IMR-90 (cell line): ENCODE measurements around the gene SYN1. TPM values are rescaled to one million over a fixed set of nuclear protein-coding genes. Genes with fewer than 3 reads are reported as not detected.

ENCODE experiments used
- ATAC-seq: fragments of 200-7000 bp; cut with Tn5 transposase; 2 replicates; pipeline ENCODE4 v1.9.1; 2020; ENCODE audit warnings: low read depth, mild to moderate bottlenecking, moderate library complexity
- BruUV-seq: library from RNA; stranded (reverse); fragments of 400-500 nt; replicated peaks from 2 replicates; lab custom pipeline; 2021; lab: Mats Ljungman, UMichigan
- CTCF ChIA-PET: fragments of 300-600 bp; formaldehyde crosslinking; extraction: SDS; loops from one replicate; lab custom pipeline; 2021; ENCODE audit warnings: antibody characterized with exemption; lab: Yijun Ruan, JAX
- POLR2A ChIA-PET: fragments of 300-600 bp; sonication (Branson Sonifier 250); formaldehyde crosslinking; loops from one replicate; lab custom pipeline; 2022; ENCODE audit warnings: antibody characterized with exemption; ENCODE audit not compliant: unreplicated experiment; lab: Charles Lee
- DNase-seq: peaks from one replicate; pipeline ENCODE4 v3.0.0; 2013
- H2AFZ ChIP-seq: replicated peaks from 2 replicates; pipeline ENCODE3; 2013; ENCODE audit warnings: low read length, mild to moderate bottlenecking; ENCODE audit not compliant: poor library complexity
- H2AK5ac ChIP-seq: 2 replicates; pipeline ENCODE4 v1.6.1; 2013; ENCODE audit warnings: low read depth, low read length, inconsistent platforms
- H2AK9ac ChIP-seq: replicated peaks from 2 replicates; pipeline ENCODE3; 2013; ENCODE audit warnings: mild to moderate bottlenecking, low read depth, low read length, moderate library complexity; ENCODE audit not compliant: poor library complexity
- H2BK120ac ChIP-seq: 2 replicates; pipeline ENCODE4 v1.6.1; 2013; ENCODE audit warnings: low read depth, low read length, inconsistent platforms
- H2BK15ac ChIP-seq: 3 replicates; pipeline ENCODE4 v1.6.1; 2013; ENCODE audit warnings: low read depth, low read length, inconsistent platforms
- H2BK20ac ChIP-seq: 2 replicates; pipeline ENCODE4 v1.6.1; 2013; ENCODE audit warnings: low read depth, mild to moderate bottlenecking, inconsistent platforms, low read length, moderate library complexity
- H2BK5ac ChIP-seq: 2 replicates; pipeline ENCODE4 v1.6.1; 2013; ENCODE audit warnings: mild to moderate bottlenecking, low read depth, low read length, inconsistent platforms; ENCODE audit not compliant: poor library complexity, severe bottlenecking
- H3K14ac ChIP-seq: replicated peaks from 2 replicates; pipeline ENCODE4 v1.6.1; 2013; ENCODE audit warnings: low read depth, low read length, inconsistent platforms
- H3K18ac ChIP-seq: 2 replicates; pipeline ENCODE4 v1.6.1; 2013; ENCODE audit warnings: low read depth, low read length, control low read depth
- H3K23ac ChIP-seq: 2 replicates; pipeline ENCODE4 v1.6.1; 2013; ENCODE audit warnings: low read depth, low read length, inconsistent platforms
- H3K27ac ChIP-seq: 2 replicates; pipeline ENCODE4 v1.5.1; 2013; ENCODE audit warnings: mild to moderate bottlenecking, control low read depth, low read length; ENCODE audit not compliant: insufficient read depth
- H3K27me3 ChIP-seq: 2 replicates; pipeline ENCODE4 v1.6.1; 2013; ENCODE audit warnings: low read length; ENCODE audit not compliant: control insufficient read depth, insufficient read depth
- H3K36me3 ChIP-seq: 2 replicates; pipeline ENCODE4 v1.6.1; 2013; ENCODE audit warnings: low read length, mixed read lengths; ENCODE audit not compliant: control insufficient read depth, insufficient read depth
- H3K4ac ChIP-seq: 2 replicates; pipeline ENCODE4 v1.6.1; 2013; ENCODE audit warnings: low read depth, low read length, inconsistent platforms
- H3K4me1 ChIP-seq: 2 replicates; pipeline ENCODE4 v1.6.1; 2013; ENCODE audit warnings: low read length, mixed read lengths; ENCODE audit not compliant: control insufficient read depth, insufficient read depth
- H3K4me2 ChIP-seq: 2 replicates; pipeline ENCODE4 v1.6.1; 2013; ENCODE audit warnings: low read depth, mild to moderate bottlenecking, control low read depth, low read length, moderate library complexity
- H3K4me3 ChIP-seq: 2 replicates; pipeline ENCODE4 v1.5.1; 2013; ENCODE audit warnings: low read depth, mild to moderate bottlenecking, control low read depth, low read length, moderate library complexity; ENCODE audit not compliant: insufficient read depth
- H3K56ac ChIP-seq: 2 replicates; pipeline ENCODE4 v1.6.1; 2013; ENCODE audit warnings: low read length, inconsistent platforms; ENCODE audit not compliant: insufficient read depth; ENCODE audit errors: extremely low read depth
- H3K79me1 ChIP-seq, 2 experiments: 2 replicates each; pipeline ENCODE4 v1.6.1; 2013; ENCODE audit warnings: low read length in 2 of 2, inconsistent platforms in 1 of 2, low read depth in 1 of 2
- H3K9ac ChIP-seq: 2 replicates; pipeline ENCODE4 v1.6.1; 2013; ENCODE audit warnings: low read depth, low read length, control low read depth
- H3K9me1 ChIP-seq: 2 replicates; pipeline ENCODE4 v1.6.1; 2013; ENCODE audit warnings: low read length, inconsistent platforms; ENCODE audit not compliant: insufficient read depth
- H3K9me3 ChIP-seq: 2 replicates; pipeline ENCODE4 v1.6.1; 2013; ENCODE audit warnings: low read length; ENCODE audit not compliant: control insufficient read depth, insufficient read depth
- H4K20me1 ChIP-seq: 2 replicates; pipeline ENCODE4 v1.6.1; 2013; ENCODE audit warnings: low read length, inconsistent platforms; ENCODE audit not compliant: insufficient read depth
- H4K5ac ChIP-seq: 2 replicates; pipeline ENCODE4 v1.6.1; 2013; ENCODE audit warnings: mild to moderate bottlenecking, low read depth, low read length, control low read depth
- H4K8ac ChIP-seq, 2 experiments: 2 replicates each; pipeline ENCODE4 v1.6.1; 2013; ENCODE audit warnings: low read depth in 2 of 2, low read length in 2 of 2, control low read depth in 1 of 2, inconsistent platforms in 1 of 2
- H4K91ac ChIP-seq: 2 replicates; pipeline ENCODE4 v1.6.1; 2013; ENCODE audit warnings: low read depth, low read length, inconsistent platforms; ENCODE audit not compliant: insufficient read depth
- CEBPB ChIP-seq: IDR thresholded peaks from 2 replicates; pipeline ENCODE4 v1.6.1; 2012; ENCODE audit warnings: low read depth, low read length, improper control_type of control experiment
- CTCF ChIP-seq: conservative IDR thresholded peaks from 2 replicates; pipeline ENCODE4 v1.5.1; 2012; ENCODE audit warnings: mild to moderate bottlenecking, low read depth, low read length, improper control_type of control experiment
- FOS ChIP-seq: fragments of 150-350 bp; IDR thresholded peaks from 2 replicates; pipeline ENCODE4 v1.6.1; 2016; ENCODE audit warnings: low read depth, low read length
- POLR2A ChIP-seq: IDR thresholded peaks from 2 replicates; pipeline ENCODE4 v1.6.1; 2012; ENCODE audit warnings: mild to moderate bottlenecking, low read depth, low read length
- RAD21 ChIP-seq: IDR thresholded peaks from 2 replicates; pipeline ENCODE4 v1.6.1; 2012; ENCODE audit warnings: low read length, improper control_type of control experiment
- RCOR1 ChIP-seq: IDR thresholded peaks from 2 replicates; pipeline ENCODE4 v1.6.1; 2012; ENCODE audit warnings: mild to moderate bottlenecking, low read length, improper control_type of control experiment; ENCODE audit not compliant: insufficient replicate concordance
- SMC3 ChIP-seq: fragments of 150-350 bp; IDR thresholded peaks from 2 replicates; pipeline ENCODE4 v1.6.1; 2016; ENCODE audit warnings: low read depth, mild to moderate bottlenecking, antibody characterized with exemption, low read length, moderate library complexity
- WGBS, 2 experiments: methylation state at CpG; one replicate each; pipeline versions ENCODE4 v1.1.5 to v1.1.7; 2013; ENCODE audit warnings: missing lambda C conversion rate in 2 of 2; ENCODE audit not compliant: insufficient read length in 1 of 2; ENCODE audit errors: extremely low coverage in 2 of 2; 5-methylcytosine and 5-hydroxymethylcytosine counted together
- dilution Hi-C: fragments of 300-500 bp; cut with HindIII; formaldehyde crosslinking; loops from one replicate; pipeline ENCODE4 v1.14.3; 2018; ENCODE audit warnings: low sequenced_read_pairs; ENCODE audit not compliant: unreplicated experiment
- in situ Hi-C: fragments of 300-500 bp; cut with MboI; formaldehyde crosslinking; loops from 3 replicates; pipeline ENCODE4 v1.14.3; 2019; ENCODE audit warnings: low sequenced_read_pairs, inconsistent platforms, mixed read lengths
- intact Hi-C: fragments of 100-400 bp; cut with micrococcal nuclease; formaldehyde crosslinking; loops from 2 replicates; pipeline ENCODE4 v1.10.0; 2022
- polyA plus RNA-seq, 3 experiments: library from polyadenylated mRNA; depleted of rRNA; stranded (reverse); fragments of >200 nt; gene quantifications; 2 replicates each; pipeline ENCODE4 v1.2.3, GENCODE V29; 2012; ENCODE audit warnings: low replicate concordance in 1 of 3
- total RNA-seq: library from RNA; depleted of rRNA; stranded (reverse); fragments of >200 nt; gene quantifications from 2 replicates; pipeline ENCODE4 v1.2.3, GENCODE V29; 2012

The SYN1 gene
- total and polyA plus RNA-seq, 2 of the 4 experiments (the other 2 are of a cell fraction) = under 0.01 to 0.56 TPM

- Histone ChIP-seq H3K18ac (no peak overlapping the region), H3K27me3 (no peaks in the 10 kb centered on the region), H3K27ac (peak overlapping the region; percentile 15; the same call in 1 of the 2 replicates), H2AK5ac (no peak overlapping the region), H2BK20ac (peak overlapping the region; percentile 14), H4K20me1 (no peaks in the 10 kb centered on the region), H2AFZ (peak overlapping the region; percentile 81), H3K9ac (no peak overlapping the region), H3K79me1 (no peaks in the 10 kb centered on the region), H4K8ac (peak overlapping the region; percentile 32 to 81; a peak in 3 of 4 replicates), H2BK120ac (peak overlapping the region; percentile 35; the same call in 1 of the 2 replicates), H3K4me2 (peak overlapping the region; percentile 34; the same call in 1 of the 2 replicates), H3K4me1 (no peaks in the 10 kb centered on the region), H2AK9ac (no peak overlapping the region), H3K23ac (no peak overlapping the region), H4K91ac (no peak overlapping the region), H3K36me3 (no peaks in the 10 kb centered on the region), H2BK15ac (no peak overlapping the region; the same call in 2 of the 3 replicates), H4K5ac (no peak overlapping the region), H3K56ac (no peak overlapping the region), H3K14ac (no peak overlapping the region), H3K4ac (peak overlapping the region; percentile 6), H3K9me3 (no peaks in the 10 kb centered on the region), H3K9me1 (no peaks in the 10 kb centered on the region), H3K4me3 (no peak overlapping the region), H2BK5ac (peak overlapping the region; percentile 35)
- in situ Hi-C loops (loop anchor here (25.0 kb wide), 1 partner anchor 496 kb away; no protein-coding TSS in a partner anchor), dilution Hi-C loops (no loop called here), intact Hi-C loops (loop anchor here (1.0 to 2.0 kb wide), 2 partner anchors 42 to 103 kb away; partner anchors contain the start of gene TIMP1)
- POLR2A ChIA-PET = interaction anchor here (0.6 kb wide), 1 partner anchor 55 kb away, joined by 3 read pairs; no protein-coding TSS in a partner anchor
- ATAC-seq = peak; percentile 99
- CTCF ChIA-PET = interaction anchor here (1.1 to 2.0 kb wide), 3 partner anchors 16 to 103 kb away, joined by 4 to 6 read pairs (median 6); no protein-coding TSS in a partner anchor
- no TSS peak for BruUV-seq
- TF ChIP-seq RCOR1 = no peak
- peak; percentile 64 for TF ChIP-seq CTCF
- peak; percentile 58 for TF ChIP-seq SMC3
- no peak for TF ChIP-seq FOS
- TF ChIP-seq CEBPB = no peak
- TF ChIP-seq POLR2A = no peak; the same call in 1 of the 2 replicates
- TF ChIP-seq RAD21 = peak; percentile 61
- 33% methylated on average over 4 of the region's 15 CpGs; no CpG with 5 or more reads in 1 of the 2 experiments for WGBS, 2 experiments
- DNase-seq = peak; percentile 92
Measured at GRCh38 chrX:47540754-47541538, 78.7 kb downstream of the SYN1 start.
